ENCODE results near the gene MACROD2. TPM values are rescaled to one million over a fixed set of nuclear protein-coding genes. Genes with fewer than 3 reads are reported as not detected.

MACROD2 gene
- polyA plus RNA-seq, 2 of the 4 experiments (the other 2 are of a cell fraction): 0.96 to 1.3 TPM

GRCh38 chr20:14707026-14707680, 711.8 kb downstream of the MACROD2 start:
- Histone ChIP-seq H3K9me3 (0 out of 3 replicates have a peak, but pooled peaks cover 2% of the 10 kb centered on the region), H3K4me1 (peaks cover 46% of the 10 kb centered on the region), H3K4me2 (no peak overlapping the region), H3K27ac (0 out of 6 replicates have a peak overlapping the region, but pooled peaks of 1 of the 2 experiments have one; percentile 15), H3K4me3 (no peak overlapping the region)
- no peak for TF ChIP-seq NFE2L2 (conservative IDR thresholded peaks at IDR 0.05; ENCODE audit: low read length)
- no peak for TF ChIP-seq ESRRA (IDR thresholded peaks at IDR 0.05; ENCODE audit: borderline replicate concordance, low read length)
- TF ChIP-seq, protein P1, sequence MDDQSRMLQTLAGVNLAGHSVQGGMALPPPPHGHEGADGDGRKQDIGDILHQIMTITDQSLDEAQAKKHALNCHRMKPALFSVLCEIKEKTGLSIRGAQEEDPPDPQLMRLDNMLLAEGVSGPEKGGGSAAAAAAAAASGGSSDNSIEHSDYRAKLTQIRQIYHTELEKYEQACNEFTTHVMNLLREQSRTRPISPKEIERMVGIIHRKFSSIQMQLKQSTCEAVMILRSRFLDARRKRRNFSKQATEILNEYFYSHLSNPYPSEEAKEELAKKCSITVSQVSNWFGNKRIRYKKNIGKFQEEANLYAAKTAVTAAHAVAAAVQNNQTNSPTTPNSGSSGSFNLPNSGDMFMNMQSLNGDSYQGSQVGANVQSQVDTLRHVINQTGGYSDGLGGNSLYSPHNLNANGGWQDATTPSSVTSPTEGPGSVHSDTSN (IDR thresholded peaks at IDR 0.05): no peak
- TF ChIP-seq, protein P2, sequence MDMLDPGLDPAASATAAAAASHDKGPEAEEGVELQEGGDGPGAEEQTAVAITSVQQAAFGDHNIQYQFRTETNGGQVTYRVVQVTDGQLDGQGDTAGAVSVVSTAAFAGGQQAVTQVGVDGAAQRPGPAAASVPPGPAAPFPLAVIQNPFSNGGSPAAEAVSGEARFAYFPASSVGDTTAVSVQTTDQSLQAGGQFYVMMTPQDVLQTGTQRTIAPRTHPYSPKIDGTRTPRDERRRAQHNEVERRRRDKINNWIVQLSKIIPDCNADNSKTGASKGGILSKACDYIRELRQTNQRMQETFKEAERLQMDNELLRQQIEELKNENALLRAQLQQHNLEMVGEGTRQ (IDR thresholded peaks at IDR 0.05): no peak
- TF ChIP-seq, protein P3, sequence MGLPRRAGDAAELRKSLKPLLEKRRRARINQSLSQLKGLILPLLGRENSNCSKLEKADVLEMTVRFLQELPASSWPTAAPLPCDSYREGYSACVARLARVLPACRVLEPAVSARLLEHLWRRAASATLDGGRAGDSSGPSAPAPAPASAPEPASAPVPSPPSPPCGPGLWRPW (IDR thresholded peaks at IDR 0.05): no peak
- no peak for TF ChIP-seq KDM5A (IDR thresholded peaks at IDR 0.05)
- TF ChIP-seq RARB (CRISPR knock-in tag; IDR thresholded peaks at IDR 0.05): no peak
- no peak for TF ChIP-seq CBX8 (IDR thresholded peaks at IDR 0.05)
- DNase-seq (ENCODE audit: low read depth in 1 of 2, low spot score in 1 of 2) (no peak), ATAC-seq (no peak), FAIRE-seq (no peak)
- CTCF ChIA-PET: interaction anchor here (1.0 kb wide), 1 partner anchor 40 kb away, joined by 3 read pairs; no protein-coding TSS in a partner anchor
- POLR2A ChIA-PET: no interaction called here
- 88% methylated on average over 10 of the region's 10 CpGs for WGBS (ENCODE audit: missing lambda C conversion rate)

DNA sequence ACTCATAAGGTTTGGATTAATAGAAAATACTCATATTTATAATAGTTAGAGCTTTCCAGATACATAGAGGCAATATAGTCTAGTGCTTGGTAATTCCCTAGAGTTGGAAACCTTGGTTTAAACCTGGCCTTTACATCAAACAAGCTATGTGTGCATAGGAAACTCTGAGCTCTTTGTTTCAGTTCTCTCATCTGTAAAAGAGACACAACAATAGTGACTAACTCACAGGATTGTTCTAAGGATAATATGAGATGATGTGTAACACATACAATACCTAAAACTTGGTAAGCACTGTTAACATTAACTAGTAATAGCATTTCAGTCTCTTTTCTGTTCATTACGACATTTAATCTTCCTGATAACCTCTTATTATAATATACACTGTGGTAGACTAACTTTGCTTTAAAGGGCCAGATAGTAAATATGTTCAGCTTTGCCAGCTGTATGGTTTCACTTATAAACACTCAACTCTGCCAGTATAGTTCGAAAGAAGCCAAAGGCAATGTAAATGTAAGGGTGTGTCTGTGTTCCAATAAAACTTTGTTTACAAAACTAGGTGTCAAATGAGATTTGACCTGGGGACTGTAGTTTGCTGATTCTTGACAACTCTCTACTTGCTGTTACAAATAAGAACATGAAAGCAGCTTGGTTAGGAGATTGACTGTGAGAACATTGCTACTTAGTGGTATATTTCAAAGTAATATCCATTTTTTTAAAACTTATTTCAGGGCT, 712.7 kb downstream of the MACROD2 start:
- CTCF ChIA-PET: interaction anchor here (1.0 kb wide), 1 partner anchor 41 kb away, joined by 3 read pairs; no protein-coding TSS in a partner anchor
- no peak for ATAC-seq

More for the DNA sequence above, 712.7 kb downstream of the MACROD2 start:
- Histone ChIP-seq H3K4me1 (peaks cover 55% of the 10 kb centered on the region), H3K4me3 (no peak overlapping the region), H3K4me2 (peak overlapping the region; percentile 47), H3K27ac (peak overlapping the region in 1 of 2 experiments; percentile 36; a peak in 3 of 6 replicates), H3K9me3 (0 out of 3 replicates have a peak, but pooled peaks cover 2% of the 10 kb centered on the region)
- WGBS (ENCODE audit: missing lambda C conversion rate): 36% methylated on average over 2 of the region's 2 CpGs
- FAIRE-seq: peak; percentile 72
- POLR2A ChIA-PET: no interaction called here
- TF ChIP-seq POLR2A (IDR thresholded peaks at IDR 0.05; ENCODE audit: low read length) (no peak), RAD21 (conservative IDR thresholded peaks at IDR 0.05 in 1 of 2, IDR thresholded peaks at IDR 0.05 in 1 of 2) (no peak), CHD4 (IDR thresholded peaks at IDR 0.05; ENCODE audit: borderline replicate concordance) (no peak), HOXA7 (CRISPR knock-in tag; IDR thresholded peaks at IDR 0.05) (no peak), SREBF2 (IDR thresholded peaks at IDR 0.05) (no peak), CTCF (IDR thresholded peaks at IDR 0.05) (no peak), ESRRA (IDR thresholded peaks at IDR 0.05; ENCODE audit: borderline replicate concordance, low read length) (no peak), TP53 (CRISPR knock-in tag; IDR thresholded peaks at IDR 0.05) (no peak), RFX5 (IDR thresholded peaks at IDR 0.05) (no peak), CEBPB (IDR thresholded peaks at IDR 0.05) (no peak), RCOR1 (IDR thresholded peaks at IDR 0.05; ENCODE audit: low read depth, low read length) (no peak), EHF (CRISPR knock-in tag; IDR thresholded peaks at IDR 0.05) (no peak), SMC3 (IDR thresholded peaks at IDR 0.05) (no peak), KDM1A (IDR thresholded peaks at IDR 0.05; ENCODE audit: low read depth) (no peak)
- TF ChIP-seq, protein P3 (IDR thresholded peaks at IDR 0.05): no peak
- TF ChIP-seq, protein P2 (IDR thresholded peaks at IDR 0.05): no peak
- TF ChIP-seq, protein P1 (IDR thresholded peaks at IDR 0.05): no peak
- TF ChIP-seq, protein P4, sequence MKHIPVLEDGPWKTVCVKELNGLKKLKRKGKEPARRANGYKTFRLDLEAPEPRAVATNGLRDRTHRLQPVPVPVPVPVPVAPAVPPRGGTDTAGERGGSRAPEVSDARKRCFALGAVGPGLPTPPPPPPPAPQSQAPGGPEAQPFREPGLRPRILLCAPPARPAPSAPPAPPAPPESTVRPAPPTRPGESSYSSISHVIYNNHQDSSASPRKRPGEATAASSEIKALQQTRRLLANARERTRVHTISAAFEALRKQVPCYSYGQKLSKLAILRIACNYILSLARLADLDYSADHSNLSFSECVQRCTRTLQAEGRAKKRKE (CRISPR knock-in tag; IDR thresholded peaks at IDR 0.05; ENCODE audit: low read depth): no peak
- no peak for DNase-seq (ENCODE audit: low read depth in 1 of 2, low spot score in 1 of 2)

Data from A549 (cell line).